Cardiac muscle cell (in vitro differentiated cells and primary cell): Measurements from ENCODE around the gene BPHL. TPM values are rescaled to one million over a fixed set of nuclear protein-coding genes. Genes with fewer than 3 reads are reported as not detected.
A peak's percentile ranks its signal among the peaks of the same experiment; 100 is the strongest.
"Not testable (repeated sequence)": the region's sequence is repeated elsewhere in the genome, so short reads cannot be mapped to it uniquely, and the experiment has no call there.

Experiments
- DNase-seq, 2 donors: peaks; one replicate each; pipeline versions ENCODE4 v3.0.0 to v3.0.0-alpha.2; 2010 to 2017; ENCODE audit warnings: low read depth in 1 of 2, low spot score in 1 of 2
- H3K27ac ChIP-seq: fragments of 200-600 bp; sonication (generic); 2 replicates; pipeline ENCODE4 v1.5.1; 2016
- H3K27me3 ChIP-seq: fragments of 200-600 bp; sonication (generic); 2 replicates; pipeline ENCODE4 v1.6.0; 2016; ENCODE audit warnings: control low read depth
- H3K36me3 ChIP-seq: fragments of 200-600 bp; sonication (generic); 2 replicates; pipeline ENCODE4 v1.5.1; 2016; ENCODE audit warnings: control low read depth
- H3K4me1 ChIP-seq: fragments of 200-600 bp; sonication (generic); 2 replicates; pipeline ENCODE4 v1.8.1; 2017; ENCODE audit warnings: low read depth, mild to moderate bottlenecking, mixed run types
- H3K4me3 ChIP-seq: fragments of 200-600 bp; sonication (generic); 2 replicates; pipeline ENCODE4 v1.5.1; 2016; ENCODE audit warnings: mild to moderate bottlenecking
- H3K9me3 ChIP-seq: fragments of 200-600 bp; sonication (generic); 2 replicates; pipeline ENCODE4 v1.5.1; 2017; ENCODE audit warnings: low read depth, mild to moderate bottlenecking, control low read depth
- CTCF ChIP-seq: IDR thresholded peaks from 2 replicates; pipeline ENCODE4 v1.5.1; 2012; ENCODE audit warnings: low read depth, mild to moderate bottlenecking, low read length
- polyA plus RNA-seq: library from polyadenylated mRNA; unstranded; fragments of >200 nt; fragmentation: Nextera tagmentation; extraction: Ambion mirVana; gene quantifications from 2 replicates; pipeline ENCODE4 v1.2.1, GENCODE V29; 2016
- total RNA-seq: library from RNA; depleted of rRNA; stranded (reverse); fragments of >200 nt; gene quantifications from 2 replicates; pipeline ENCODE4 v1.2.3, GENCODE V29; 2016

The BPHL gene
- total and polyA plus RNA-seq, 2 experiments from 2014 or later, result 27.2 to 72.2 TPM

DNA sequence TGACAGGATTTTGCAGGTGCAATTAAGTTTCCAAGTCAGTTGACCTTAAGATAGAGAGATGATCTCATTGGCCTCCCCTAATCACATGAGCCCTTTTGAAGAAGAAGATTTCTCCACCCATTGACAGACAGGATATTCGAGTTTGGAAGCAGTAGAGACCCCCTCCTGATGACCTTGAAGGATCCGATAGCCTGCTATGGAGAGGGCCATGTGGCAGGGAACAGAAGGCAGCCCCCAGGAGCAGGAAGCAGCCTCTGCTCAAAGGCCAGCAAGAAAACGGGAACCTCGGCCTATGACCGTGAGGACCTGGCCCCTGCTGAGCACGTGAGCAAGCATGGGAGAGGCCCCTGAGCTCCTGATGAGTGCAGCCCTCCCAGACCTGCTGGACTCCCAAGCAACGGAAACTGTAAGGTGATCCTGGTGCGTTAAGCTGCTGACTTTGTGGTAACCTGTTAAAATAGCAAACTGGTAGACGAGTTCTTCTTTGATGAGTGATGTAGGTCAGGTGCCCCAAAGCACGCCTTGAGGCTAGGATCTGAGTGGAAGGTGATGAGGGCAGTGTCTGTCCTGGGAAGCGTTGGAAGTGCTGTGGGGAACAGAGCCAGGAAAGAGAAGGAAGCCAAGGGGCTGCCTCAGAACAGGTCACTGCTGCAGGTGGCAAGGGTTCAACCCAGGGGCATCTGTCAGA lies 57.3 kb downstream of the BPHL start:
- H3K9me3 ChIP-seq, result no peaks in the 10 kb centered on the region
- DNase-seq, result no peak
- no peak for TF ChIP-seq CTCF
- no peak overlapping the region for H3K4me3 ChIP-seq
- H3K36me3 ChIP-seq, result no peaks in the 10 kb centered on the region
- H3K4me1 ChIP-seq, result no peaks in the 10 kb centered on the region
- no peaks in the 10 kb centered on the region for H3K27me3 ChIP-seq
- H3K27ac ChIP-seq, result no peak overlapping the region

- Histone ChIP-seq H3K9me3 (no peaks in the 10 kb centered on the region), H3K4me3 (no peak overlapping the region), H3K27ac (no peak overlapping the region), H3K4me1 (no peaks in the 10 kb centered on the region), H3K36me3 (no peaks in the 10 kb centered on the region), H3K27me3 (no peaks in the 10 kb centered on the region)
- peak in 1 of 2 donors; percentile 94 for DNase-seq
- no peak for TF ChIP-seq CTCF
Observed at GRCh38 chr6:3176562-3177355, 58.2 kb downstream of the BPHL start.

DNA sequence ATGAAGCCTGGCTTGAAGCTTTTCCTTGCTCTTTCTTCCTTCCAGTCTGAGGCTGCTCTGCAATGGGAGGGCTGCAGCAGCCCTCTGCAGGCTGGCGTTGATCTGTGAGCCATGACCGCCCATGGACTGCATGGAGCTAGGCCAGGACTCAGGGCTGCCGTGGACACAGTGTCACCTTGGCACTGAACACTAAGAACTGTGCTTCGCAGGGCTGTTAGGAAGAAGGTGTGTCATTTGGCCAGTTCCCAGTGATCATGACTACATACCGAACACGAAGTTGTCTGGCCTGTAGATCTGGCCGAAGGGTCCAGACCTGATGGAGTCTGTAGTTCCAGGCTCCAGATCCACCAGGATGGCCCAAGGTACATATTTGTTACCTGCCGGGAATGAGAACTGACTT lies 60.2 kb downstream of the BPHL start:
- H3K27me3 ChIP-seq, H3K36me3 ChIP-seq, H3K9me3 ChIP-seq, H3K27ac ChIP-seq, DNase-seq, H3K4me3 ChIP-seq, H3K4me1 ChIP-seq: not testable (repeated sequence)

DNA sequence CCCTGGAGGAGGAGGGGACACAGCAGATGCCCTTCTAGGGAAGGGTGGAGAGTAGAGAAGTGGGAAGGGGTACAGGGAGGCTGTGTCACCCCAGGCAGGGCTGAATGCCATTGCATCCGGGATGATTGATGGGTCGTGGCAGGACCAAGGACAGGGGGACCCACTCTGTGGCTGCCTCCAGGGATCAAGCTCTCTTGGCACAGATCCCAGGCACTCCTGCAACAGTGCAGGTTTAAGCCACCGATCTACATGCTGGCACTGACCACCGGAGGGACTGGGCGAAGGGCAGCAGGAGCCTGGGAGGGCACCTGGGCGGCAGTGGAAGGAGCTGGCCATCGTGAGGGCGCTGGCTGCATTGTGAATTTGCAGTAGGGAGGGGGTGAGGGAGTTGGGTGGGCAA lies 61.4 kb downstream of the BPHL start:
- not testable (repeated sequence) for H3K36me3 ChIP-seq, H3K4me1 ChIP-seq, DNase-seq, H3K4me3 ChIP-seq, H3K27me3 ChIP-seq, H3K9me3 ChIP-seq, H3K27ac ChIP-seq

DNA sequence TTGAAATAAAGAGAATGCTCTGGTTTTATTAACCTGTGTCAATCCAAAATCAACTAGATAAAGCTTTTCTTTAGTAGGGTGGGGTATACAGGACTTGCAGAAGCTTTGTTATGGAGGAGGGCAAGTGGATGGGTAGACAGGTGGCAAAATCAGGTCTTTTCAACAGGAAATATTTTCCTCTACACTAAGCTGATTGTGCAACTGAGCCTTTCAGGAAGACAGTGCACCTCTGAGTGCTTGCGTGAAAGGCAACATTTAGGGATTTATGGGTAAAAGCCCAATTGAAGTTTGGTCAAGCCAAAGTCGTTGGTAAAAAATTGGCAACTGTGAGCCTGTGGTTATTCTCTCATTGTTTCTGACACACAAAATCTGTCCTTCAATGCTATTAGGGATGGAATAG lies 62.6 kb downstream of the BPHL start:
- Histone ChIP-seq H3K36me3 (no peaks in the 10 kb centered on the region), H3K4me1 (no peaks in the 10 kb centered on the region), H3K4me3 (no peak overlapping the region), H3K27me3 (no peaks in the 10 kb centered on the region), H3K27ac (no peak overlapping the region), H3K9me3 (no peaks in the 10 kb centered on the region)
- TF ChIP-seq CTCF, result no peak
- DNase-seq, result no peak

- Histone ChIP-seq H3K27ac (no peak overlapping the region), H3K9me3 (no peaks in the 10 kb centered on the region), H3K4me1 (no peaks in the 10 kb centered on the region), H3K27me3 (no peaks in the 10 kb centered on the region), H3K36me3 (no peaks in the 10 kb centered on the region), H3K4me3 (no peak overlapping the region)
- no peak for TF ChIP-seq CTCF
- DNase-seq, result no peak
Observed at GRCh38 chr6:3183066-3183465, 64.6 kb downstream of the BPHL start.
